Measurements from ENCODE around the gene RSRC1.

DNA sequence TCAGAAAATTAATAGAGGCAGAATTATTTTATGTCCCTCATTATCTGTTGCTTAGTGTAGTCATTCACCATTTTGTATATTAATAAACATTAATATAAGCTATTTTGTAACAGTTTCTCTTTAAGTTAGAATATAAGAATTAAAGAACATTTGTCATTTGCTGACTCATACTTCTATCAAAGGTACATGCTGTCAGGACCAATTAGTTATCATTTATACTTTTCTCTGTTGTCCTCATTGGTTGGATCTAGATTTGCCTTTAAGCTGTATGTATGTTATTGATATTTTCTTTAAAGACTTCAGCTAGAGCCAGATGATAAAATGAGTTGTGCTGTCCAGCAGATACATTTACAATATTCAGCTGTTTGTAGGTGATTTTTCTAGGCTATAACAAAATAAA, 292.7 kb downstream of the RSRC1 start:
- TF ChIP-seq POLR2A (IDR thresholded peaks at IDR 0.05), result no peak
- TF ChIP-seq, protein P1, sequence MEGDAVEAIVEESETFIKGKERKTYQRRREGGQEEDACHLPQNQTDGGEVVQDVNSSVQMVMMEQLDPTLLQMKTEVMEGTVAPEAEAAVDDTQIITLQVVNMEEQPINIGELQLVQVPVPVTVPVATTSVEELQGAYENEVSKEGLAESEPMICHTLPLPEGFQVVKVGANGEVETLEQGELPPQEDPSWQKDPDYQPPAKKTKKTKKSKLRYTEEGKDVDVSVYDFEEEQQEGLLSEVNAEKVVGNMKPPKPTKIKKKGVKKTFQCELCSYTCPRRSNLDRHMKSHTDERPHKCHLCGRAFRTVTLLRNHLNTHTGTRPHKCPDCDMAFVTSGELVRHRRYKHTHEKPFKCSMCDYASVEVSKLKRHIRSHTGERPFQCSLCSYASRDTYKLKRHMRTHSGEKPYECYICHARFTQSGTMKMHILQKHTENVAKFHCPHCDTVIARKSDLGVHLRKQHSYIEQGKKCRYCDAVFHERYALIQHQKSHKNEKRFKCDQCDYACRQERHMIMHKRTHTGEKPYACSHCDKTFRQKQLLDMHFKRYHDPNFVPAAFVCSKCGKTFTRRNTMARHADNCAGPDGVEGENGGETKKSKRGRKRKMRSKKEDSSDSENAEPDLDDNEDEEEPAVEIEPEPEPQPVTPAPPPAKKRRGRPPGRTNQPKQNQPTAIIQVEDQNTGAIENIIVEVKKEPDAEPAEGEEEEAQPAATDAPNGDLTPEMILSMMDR (IDR thresholded peaks at IDR 0.05 in 8 of 11, conservative IDR thresholded peaks at IDR 0.05 in 3 of 11), result no peak

Data from spleen (tissue), 7 donors.